Measurements from ENCODE around the gene TMIE. TPM values are rescaled to one million over a fixed set of nuclear protein-coding genes. Genes with fewer than 3 reads are reported as not detected.

TMIE gene
- total RNA-seq, 1 donor from 2014 or later: not detected

GRCh38 chr3:46682974-46683373 lies 18.2 kb upstream of the TMIE start:
- no peak overlapping the region for H3K4me3 Mint-ChIP-seq
- TF ChIP-seq, protein P1, sequence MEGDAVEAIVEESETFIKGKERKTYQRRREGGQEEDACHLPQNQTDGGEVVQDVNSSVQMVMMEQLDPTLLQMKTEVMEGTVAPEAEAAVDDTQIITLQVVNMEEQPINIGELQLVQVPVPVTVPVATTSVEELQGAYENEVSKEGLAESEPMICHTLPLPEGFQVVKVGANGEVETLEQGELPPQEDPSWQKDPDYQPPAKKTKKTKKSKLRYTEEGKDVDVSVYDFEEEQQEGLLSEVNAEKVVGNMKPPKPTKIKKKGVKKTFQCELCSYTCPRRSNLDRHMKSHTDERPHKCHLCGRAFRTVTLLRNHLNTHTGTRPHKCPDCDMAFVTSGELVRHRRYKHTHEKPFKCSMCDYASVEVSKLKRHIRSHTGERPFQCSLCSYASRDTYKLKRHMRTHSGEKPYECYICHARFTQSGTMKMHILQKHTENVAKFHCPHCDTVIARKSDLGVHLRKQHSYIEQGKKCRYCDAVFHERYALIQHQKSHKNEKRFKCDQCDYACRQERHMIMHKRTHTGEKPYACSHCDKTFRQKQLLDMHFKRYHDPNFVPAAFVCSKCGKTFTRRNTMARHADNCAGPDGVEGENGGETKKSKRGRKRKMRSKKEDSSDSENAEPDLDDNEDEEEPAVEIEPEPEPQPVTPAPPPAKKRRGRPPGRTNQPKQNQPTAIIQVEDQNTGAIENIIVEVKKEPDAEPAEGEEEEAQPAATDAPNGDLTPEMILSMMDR (conservative IDR thresholded peaks at IDR 0.05): no peak
- no peaks in the 10 kb centered on the region for H3K36me3 Mint-ChIP-seq (ENCODE audit: low read depth)
- H3K4me1 Mint-ChIP-seq: no peaks in the 10 kb centered on the region
- H3K9me3 Mint-ChIP-seq: no peaks in the 10 kb centered on the region
- no peak overlapping the region for H3K27ac Mint-ChIP-seq (ENCODE audit: unreplicated experiment)
- no peaks in the 10 kb centered on the region for H3K27me3 Mint-ChIP-seq (ENCODE audit: low read depth)
- DNase-seq (ENCODE audit: low read depth, low spot score): no peak

DNA sequence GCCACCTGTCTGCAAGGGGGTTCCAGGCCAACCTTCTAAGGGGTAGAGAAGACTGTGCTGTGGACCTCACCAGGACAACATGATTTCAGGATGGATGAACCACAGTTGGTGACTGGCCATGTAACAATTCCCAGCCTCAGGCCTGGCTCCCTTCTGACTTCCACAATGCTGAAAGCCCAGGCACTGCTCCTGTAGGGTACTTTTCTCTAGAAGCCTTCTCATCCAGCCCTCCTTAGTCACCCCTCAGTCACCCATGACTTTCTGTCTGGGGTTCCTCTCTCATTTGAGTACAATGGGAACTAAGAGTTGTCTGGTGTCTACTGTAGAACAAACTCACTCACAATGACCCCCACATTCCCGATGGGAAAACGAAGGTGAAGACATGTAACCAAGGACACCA lies 16.3 kb upstream of the TMIE start:
- no peaks in the 10 kb centered on the region for H3K36me3 Mint-ChIP-seq (ENCODE audit: low read depth)
- no peaks in the 10 kb centered on the region for H3K4me1 Mint-ChIP-seq
- peaks cover 3% of the 10 kb centered on the region for H3K27me3 Mint-ChIP-seq (ENCODE audit: low read depth)
- DNase-seq (ENCODE audit: low read depth, low spot score): no peak
- no peaks in the 10 kb centered on the region for H3K9me3 Mint-ChIP-seq
- TF ChIP-seq, protein P1 (conservative IDR thresholded peaks at IDR 0.05): no peak
- no peak overlapping the region for H3K4me3 Mint-ChIP-seq
- no peak overlapping the region for H3K27ac Mint-ChIP-seq (ENCODE audit: unreplicated experiment)

DNA sequence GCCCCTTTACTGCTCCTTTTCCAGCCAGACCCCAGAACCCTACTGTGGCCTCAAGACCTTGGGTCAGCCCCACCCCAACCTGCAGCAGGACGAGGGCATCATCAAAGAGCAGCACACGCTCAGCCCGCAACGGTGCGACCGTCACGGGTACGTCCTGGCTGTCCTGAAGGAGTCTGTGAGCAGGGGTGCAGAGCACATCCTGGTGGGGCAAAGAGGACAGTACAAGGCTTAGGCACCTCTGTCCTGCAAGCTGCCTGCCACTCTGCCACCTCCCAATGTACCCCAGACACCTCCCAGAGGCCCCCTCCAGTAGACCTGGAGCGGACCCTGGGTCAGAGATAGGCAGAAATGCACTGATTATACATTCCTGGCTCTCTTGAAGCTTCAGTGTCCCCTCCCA lies 15.7 kb upstream of the TMIE start:
- Mint-ChIP-seq H3K36me3 (ENCODE audit: low read depth) (no peaks in the 10 kb centered on the region), H3K4me1 (no peaks in the 10 kb centered on the region), H3K4me3 (no peak overlapping the region), H3K9me3 (no peaks in the 10 kb centered on the region), H3K27ac (ENCODE audit: unreplicated experiment) (peak overlapping the region; percentile 86), H3K27me3 (ENCODE audit: low read depth) (peaks cover 4% of the 10 kb centered on the region)
- TF ChIP-seq, protein P1 (conservative IDR thresholded peaks at IDR 0.05): no peak
- no peak for DNase-seq (ENCODE audit: low read depth, low spot score)

- H3K36me3 Mint-ChIP-seq (ENCODE audit: low read depth): no peaks in the 10 kb centered on the region
- no peak overlapping the region for H3K4me3 Mint-ChIP-seq
- H3K27ac Mint-ChIP-seq (ENCODE audit: unreplicated experiment): no peak overlapping the region
- H3K4me1 Mint-ChIP-seq: peaks cover 5% of the 10 kb centered on the region
- TF ChIP-seq, protein P1 (conservative IDR thresholded peaks at IDR 0.05): no peak
- no peak for DNase-seq (ENCODE audit: low read depth, low spot score)
- H3K27me3 Mint-ChIP-seq (ENCODE audit: low read depth): peaks cover 22% of the 10 kb centered on the region
- no peaks in the 10 kb centered on the region for H3K9me3 Mint-ChIP-seq
Observed at GRCh38 chr3:46690798-46691197, 10.4 kb upstream of the TMIE start.

DNA sequence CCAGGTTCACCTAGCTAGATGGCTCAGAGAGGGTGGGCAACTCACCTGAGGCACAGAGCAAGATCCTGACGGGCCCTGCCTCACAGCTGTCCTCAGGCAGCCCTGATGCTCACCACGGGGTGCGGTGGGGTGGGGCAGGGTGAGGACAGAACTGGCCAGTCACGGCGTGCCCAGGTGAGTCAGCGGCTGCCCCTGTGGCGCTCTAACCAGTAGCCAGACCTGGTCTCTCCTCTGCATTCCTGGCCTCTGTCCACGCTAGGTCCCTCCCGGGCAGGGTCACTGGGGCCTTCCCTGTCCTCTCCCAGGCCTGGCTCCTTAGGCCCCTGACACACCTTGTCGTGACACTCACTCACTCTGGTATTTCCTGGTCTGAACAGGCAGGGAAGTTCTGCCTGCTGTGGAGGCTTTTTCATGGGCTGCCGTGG lies 8.6 kb upstream of the TMIE start:
- Mint-ChIP-seq H3K27ac (ENCODE audit: unreplicated experiment) (no peak overlapping the region), H3K27me3 (ENCODE audit: low read depth) (peaks cover 22% of the 10 kb centered on the region), H3K4me1 (peaks cover 5% of the 10 kb centered on the region), H3K4me3 (peak overlapping the region; percentile 78), H3K36me3 (ENCODE audit: low read depth) (no peaks in the 10 kb centered on the region), H3K9me3 (no peaks in the 10 kb centered on the region)
- TF ChIP-seq, protein P1 (conservative IDR thresholded peaks at IDR 0.05): no peak
- no peak for DNase-seq (ENCODE audit: low read depth, low spot score)

All from neural crest cell (in vitro differentiated cells).